C4-2B (cell line): Measurements from ENCODE around the gene GJC1.

ENCODE experiments used
- H3K27ac ChIP-seq: fragments of 450-650 bp; 2 replicates; pipeline ENCODE4 v1.5.1; 2017
- CTCF ChIP-seq: fragments of 450-650 bp; conservative IDR thresholded peaks from 2 replicates; pipeline ENCODE4 v1.5.1; 2017; ENCODE audit warnings: mild to moderate bottlenecking
- ZFX ChIP-seq: fragments of 450-650 bp; IDR thresholded peaks from 2 replicates; pipeline ENCODE4 v1.6.1; 2017

GJC1 gene

GRCh38 chr17:44775136-44775837 is 54.8 kb downstream of the GJC1 start:
- peak overlapping the region; percentile 71 for H3K27ac ChIP-seq
- TF ChIP-seq ZFX, result no peak
- peak; percentile 86 for TF ChIP-seq CTCF

GRCh38 chr17:44774271-44775135 is 55.6 kb downstream of the GJC1 start:
- H3K27ac ChIP-seq, result peak overlapping the region; percentile 71
- peak; percentile 98 for TF ChIP-seq CTCF
- no peak for TF ChIP-seq ZFX

DNA sequence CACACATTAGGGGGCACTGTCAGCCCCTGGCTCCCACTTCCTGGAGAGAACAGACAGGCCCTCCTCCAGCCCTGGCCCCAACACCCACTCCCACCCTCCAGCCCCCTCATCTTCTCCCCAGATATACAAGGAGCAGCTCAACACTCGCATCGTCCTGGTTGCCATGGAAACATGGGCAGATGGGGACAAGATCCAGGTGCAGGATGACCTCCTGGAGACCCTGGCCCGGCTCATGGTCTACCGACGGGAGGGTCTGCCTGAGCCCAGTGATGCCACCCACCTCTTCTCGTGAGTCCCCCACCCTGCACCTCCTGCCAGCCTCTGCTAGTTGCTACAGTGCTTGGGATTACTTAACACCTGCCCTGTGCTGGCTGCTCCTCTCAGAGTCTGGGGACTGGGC is 56.9 kb downstream of the GJC1 start:
- H3K27ac ChIP-seq, result no peak overlapping the region
- no peak for TF ChIP-seq ZFX
- TF ChIP-seq CTCF, result no peak

DNA sequence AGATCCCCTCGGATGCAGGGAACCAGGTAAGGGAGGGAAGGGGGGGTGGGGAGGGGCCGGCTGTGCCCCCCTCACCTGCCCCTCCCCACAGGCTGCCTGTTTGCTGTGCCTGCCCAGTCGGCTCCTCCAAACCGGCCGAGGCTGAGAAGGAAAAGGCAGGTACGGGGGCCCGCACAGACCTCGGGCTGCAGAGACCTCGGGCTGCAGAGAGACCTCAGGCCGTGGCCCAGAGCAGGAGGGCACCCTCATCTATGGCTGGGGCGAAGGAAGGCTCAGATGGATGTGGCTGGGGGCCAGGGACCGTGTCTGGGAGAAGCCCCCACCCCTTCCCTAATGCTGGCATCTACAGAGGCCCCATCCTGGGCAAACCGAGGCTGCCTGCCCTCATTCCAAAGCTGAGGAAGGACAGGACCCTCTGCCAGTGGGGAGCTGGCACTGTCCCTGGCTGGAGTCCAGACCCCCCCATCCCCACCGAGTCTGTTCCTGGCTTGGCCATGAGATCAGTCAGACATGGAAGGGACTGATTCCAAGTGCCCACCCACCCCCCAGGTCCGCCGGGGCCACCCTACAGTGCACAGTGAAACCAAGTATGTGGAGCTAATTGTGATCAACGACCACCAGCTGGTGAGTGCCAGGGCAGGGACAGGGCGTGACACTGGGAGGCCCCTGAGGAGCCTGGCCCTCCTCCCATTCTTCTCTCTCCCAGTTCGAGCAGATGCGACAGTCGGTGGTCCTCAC is 57.6 kb downstream of the GJC1 start:
- no peak overlapping the region for H3K27ac ChIP-seq
- TF ChIP-seq ZFX (no peak), CTCF (no peak)

DNA sequence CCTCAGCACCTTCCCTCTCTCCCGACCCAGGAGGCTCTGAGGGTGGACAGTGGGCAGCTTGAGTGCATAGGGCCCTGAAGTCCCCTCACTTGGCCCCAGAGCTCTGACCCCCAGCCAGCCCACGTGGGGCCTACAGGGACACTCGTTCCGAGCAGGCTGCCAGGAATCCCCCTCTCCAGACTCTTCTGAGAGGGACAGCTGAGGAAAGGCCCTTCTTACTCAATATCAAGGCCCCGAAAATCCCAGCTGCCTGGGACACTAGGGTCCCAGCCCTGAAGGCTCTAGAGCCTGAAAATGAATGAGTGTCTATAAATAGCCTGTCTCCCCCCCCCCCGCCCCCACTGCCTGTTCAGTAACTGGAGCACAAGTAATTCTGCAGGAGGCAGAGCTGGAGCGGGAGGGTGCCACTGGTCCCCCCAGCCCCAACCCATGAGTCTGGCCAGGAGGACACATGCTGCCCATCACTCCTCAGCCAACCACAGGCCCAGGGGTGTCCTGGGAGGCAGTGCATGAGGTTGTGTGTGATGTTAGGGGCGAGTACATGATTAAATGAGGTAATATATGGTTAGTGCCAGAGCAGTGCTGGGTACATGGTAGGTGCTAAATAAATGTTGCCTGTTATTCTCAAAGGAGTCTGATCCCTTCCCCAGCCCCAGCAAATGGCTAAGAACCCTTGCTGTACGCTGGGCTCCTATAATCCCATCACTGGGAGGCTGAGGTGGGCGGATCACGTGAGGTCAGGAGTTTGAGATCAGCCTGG is 59.7 kb downstream of the GJC1 start:
- TF ChIP-seq ZFX (no peak), CTCF (no peak)
- H3K27ac ChIP-seq, result no peak overlapping the region

- TF ChIP-seq ZFX (no peak), CTCF (no peak)
- H3K27ac ChIP-seq, result no peak overlapping the region
Observed at GRCh38 chr17:44769647-44770084, 60.4 kb downstream of the GJC1 start.
